A673 (cell line): ENCODE results near the gene WDR37. TPM values are rescaled to one million over a fixed set of nuclear protein-coding genes. Genes with fewer than 3 reads are reported as not detected.
"Not testable (repeated sequence)": the region's sequence is repeated elsewhere in the genome, so short reads cannot be mapped to it uniquely, and the experiment has no call there.

Source experiments
- BruUV-seq: library from RNA; stranded (reverse); fragments of 400-500 nt; replicated peaks from 2 replicates; lab custom pipeline; 2021; lab: Mats Ljungman, UMichigan
- CTCF ChIA-PET: fragments of 300-600 bp; sonication (Branson Sonifier 250); formaldehyde crosslinking; loops from one replicate; lab custom pipeline; 2022; ENCODE audit warnings: antibody characterized with exemption; lab: Charles Lee
- POLR2A ChIA-PET: fragments of 300-600 bp; sonication (Branson Sonifier 250); formaldehyde crosslinking; loops from one replicate; lab custom pipeline; 2022; ENCODE audit warnings: antibody characterized with exemption; ENCODE audit not compliant: low non-redundant PET; lab: Charles Lee
- DNase-seq: peaks from one replicate; pipeline ENCODE4 v3.0.0-alpha.2; 2015; ENCODE audit warnings: low spot score
- H3K27ac ChIP-seq: fragments of 200-600 bp; sonication (generic); 2 replicates; pipeline ENCODE4 v1.5.1; 2016; ENCODE audit warnings: mixed run types, low read depth, mild to moderate bottlenecking, mixed read lengths, antibody characterized with exemption, low read length; ENCODE audit not compliant: poor library complexity, severe bottlenecking
- H3K27me3 ChIP-seq: fragments of 200-600 bp; sonication (generic); replicated peaks from 2 replicates; pipeline ENCODE4 v1.6.1; 2017; ENCODE audit warnings: mixed run types, low read depth, mild to moderate bottlenecking, mixed read lengths, antibody characterized with exemption, low read length; ENCODE audit not compliant: insufficient read depth, poor library complexity
- H3K36me3 ChIP-seq: fragments of 200-600 bp; sonication (generic); 2 replicates; pipeline ENCODE4 v1.6.1; 2016; ENCODE audit warnings: mixed run types, mild to moderate bottlenecking, mixed read lengths, antibody characterized with exemption, low read length; ENCODE audit not compliant: insufficient read depth, poor library complexity, severe bottlenecking
- H3K4me1 ChIP-seq: fragments of 200-600 bp; sonication (generic); 2 replicates; pipeline ENCODE4 v1.6.1; 2017; ENCODE audit warnings: mixed run types, mild to moderate bottlenecking, mixed read lengths, antibody characterized with exemption, low read length; ENCODE audit not compliant: insufficient read depth, poor library complexity, severe bottlenecking
- H3K4me3 ChIP-seq: fragments of 200-600 bp; sonication (generic); 2 replicates; pipeline ENCODE4 v1.5.1; 2016; ENCODE audit warnings: low read depth, mixed run types, mild to moderate bottlenecking, mixed read lengths, low read length; ENCODE audit not compliant: poor library complexity, severe bottlenecking
- H3K9me3 ChIP-seq: fragments of 200-600 bp; sonication (generic); 2 replicates; pipeline ENCODE4 v1.6.1; 2016; ENCODE audit warnings: mixed run types, low read depth, mild to moderate bottlenecking, mixed read lengths, antibody characterized with exemption, low read length; ENCODE audit not compliant: poor library complexity, severe bottlenecking
- EZH2 ChIP-seq: fragments of 200-600 bp; sonication (generic); IDR thresholded peaks from 2 replicates; pipeline ENCODE4 v1.6.1; 2017; ENCODE audit warnings: borderline replicate concordance, low read depth, mild to moderate bottlenecking, mixed read lengths, antibody characterized with exemption, low read length; ENCODE audit not compliant: poor library complexity, severe bottlenecking
- intact Hi-C: fragments of 100-400 bp; cut with micrococcal nuclease; formaldehyde crosslinking; loops from one replicate; pipeline ENCODE4 v1.10.0; 2022; ENCODE audit not compliant: unreplicated experiment
- total RNA-seq: library from RNA; stranded (reverse); gene quantifications from 2 replicates; pipeline ENCODE4 v1.2.3, GENCODE V29; 2021
- TF ChIP-seq, protein P1 (sequence below): fragments of 300-800, 200-600 bp; sonication (generic); conservative IDR thresholded peaks from 2 replicates; pipeline ENCODE4 v1.5.1; 2017; ENCODE audit warnings: low read depth, mild to moderate bottlenecking, antibody characterized with exemption, low read length, moderate library complexity, mixed read lengths

Gene WDR37
- total RNA-seq, 1 experiment from 2014 or later, result 12.6 TPM

DNA sequence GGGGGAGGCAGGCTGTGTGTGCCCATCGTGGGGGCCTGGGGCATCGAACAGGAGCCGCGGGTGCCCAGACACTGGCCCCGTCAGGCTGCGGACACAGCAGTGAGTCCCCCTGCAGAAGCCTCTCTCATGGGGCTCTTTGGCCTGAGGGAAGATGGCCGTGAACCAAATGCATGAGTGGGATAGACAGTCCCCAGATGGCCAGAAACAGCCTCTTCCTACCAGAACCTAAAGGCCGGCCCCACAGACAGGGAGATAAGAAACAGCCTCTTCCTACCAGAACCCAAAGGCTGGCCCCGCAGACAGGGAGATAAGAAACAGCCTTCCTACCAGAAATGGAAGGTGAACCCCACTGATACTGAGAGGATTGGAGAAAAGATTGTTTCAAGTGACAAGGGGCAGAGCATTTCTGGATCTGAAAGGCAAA is 47.1 kb upstream of the WDR37 start:
- TF ChIP-seq, protein P1, sequence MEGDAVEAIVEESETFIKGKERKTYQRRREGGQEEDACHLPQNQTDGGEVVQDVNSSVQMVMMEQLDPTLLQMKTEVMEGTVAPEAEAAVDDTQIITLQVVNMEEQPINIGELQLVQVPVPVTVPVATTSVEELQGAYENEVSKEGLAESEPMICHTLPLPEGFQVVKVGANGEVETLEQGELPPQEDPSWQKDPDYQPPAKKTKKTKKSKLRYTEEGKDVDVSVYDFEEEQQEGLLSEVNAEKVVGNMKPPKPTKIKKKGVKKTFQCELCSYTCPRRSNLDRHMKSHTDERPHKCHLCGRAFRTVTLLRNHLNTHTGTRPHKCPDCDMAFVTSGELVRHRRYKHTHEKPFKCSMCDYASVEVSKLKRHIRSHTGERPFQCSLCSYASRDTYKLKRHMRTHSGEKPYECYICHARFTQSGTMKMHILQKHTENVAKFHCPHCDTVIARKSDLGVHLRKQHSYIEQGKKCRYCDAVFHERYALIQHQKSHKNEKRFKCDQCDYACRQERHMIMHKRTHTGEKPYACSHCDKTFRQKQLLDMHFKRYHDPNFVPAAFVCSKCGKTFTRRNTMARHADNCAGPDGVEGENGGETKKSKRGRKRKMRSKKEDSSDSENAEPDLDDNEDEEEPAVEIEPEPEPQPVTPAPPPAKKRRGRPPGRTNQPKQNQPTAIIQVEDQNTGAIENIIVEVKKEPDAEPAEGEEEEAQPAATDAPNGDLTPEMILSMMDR, result no peak
- TF ChIP-seq EZH2, result no peak
- intact Hi-C loops, result no loop called here
- CTCF ChIA-PET, result no interaction called here
- Histone ChIP-seq H3K36me3 (peaks cover 92% of the 10 kb centered on the region), H3K4me1 (no peaks in the 10 kb centered on the region), H3K27ac (no peak overlapping the region), H3K9me3 (no peaks in the 10 kb centered on the region), H3K27me3 (no peaks in the 10 kb centered on the region), H3K4me3 (no peak overlapping the region)
- no peak for DNase-seq
- BruUV-seq, result no TSS peak
- POLR2A ChIA-PET, result no interaction called here

DNA sequence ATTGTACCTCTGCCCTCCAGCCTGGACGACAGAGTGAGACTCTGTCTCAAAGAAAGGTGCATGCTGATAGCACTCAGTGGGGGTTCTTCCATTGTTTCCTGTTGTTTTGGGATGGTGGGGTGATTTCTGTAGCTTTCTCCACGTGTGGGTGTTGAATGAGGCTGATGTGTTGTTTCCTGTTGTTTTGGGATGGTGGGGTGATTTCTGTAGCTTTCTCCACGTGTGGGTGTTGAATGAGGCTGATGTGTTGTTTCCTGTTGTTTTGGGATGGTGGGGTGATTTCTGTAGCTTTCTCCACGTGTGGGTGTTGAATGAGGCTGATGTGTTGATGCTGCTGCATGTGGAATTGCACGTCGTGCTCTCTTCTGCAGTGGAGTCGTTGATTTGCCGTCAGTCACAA is 46.2 kb upstream of the WDR37 start:
- DNase-seq, H3K4me3 ChIP-seq, POLR2A ChIA-PET, H3K27me3 ChIP-seq, intact Hi-C loops, H3K27ac ChIP-seq, H3K4me1 ChIP-seq, BruUV-seq, H3K9me3 ChIP-seq, CTCF ChIA-PET: not testable (repeated sequence)
- peaks cover 93% of the 10 kb centered on the region for H3K36me3 ChIP-seq

DNA sequence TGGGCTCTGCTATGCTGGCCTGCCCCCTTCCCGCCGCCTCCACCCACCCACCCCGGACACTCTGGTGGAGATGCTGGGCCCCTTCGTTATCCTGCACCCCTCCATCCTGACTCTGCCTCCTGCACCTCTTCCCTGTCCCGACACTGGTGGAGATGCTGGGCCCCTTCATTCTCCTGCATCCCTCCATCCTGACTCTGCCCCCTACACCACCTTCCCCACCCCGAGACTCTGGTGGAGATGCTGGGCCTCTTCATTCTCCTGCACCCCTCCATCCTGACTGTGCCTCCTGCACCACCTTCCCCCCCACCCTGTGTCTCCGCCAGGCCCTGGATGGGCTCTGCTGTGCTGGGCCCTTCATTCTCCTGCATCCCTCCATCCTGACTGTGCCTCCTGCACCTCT is 45.5 kb upstream of the WDR37 start:
- POLR2A ChIA-PET, result no interaction called here
- Histone ChIP-seq H3K36me3 (peaks cover 95% of the 10 kb centered on the region), H3K27ac (no peak overlapping the region)

DNA sequence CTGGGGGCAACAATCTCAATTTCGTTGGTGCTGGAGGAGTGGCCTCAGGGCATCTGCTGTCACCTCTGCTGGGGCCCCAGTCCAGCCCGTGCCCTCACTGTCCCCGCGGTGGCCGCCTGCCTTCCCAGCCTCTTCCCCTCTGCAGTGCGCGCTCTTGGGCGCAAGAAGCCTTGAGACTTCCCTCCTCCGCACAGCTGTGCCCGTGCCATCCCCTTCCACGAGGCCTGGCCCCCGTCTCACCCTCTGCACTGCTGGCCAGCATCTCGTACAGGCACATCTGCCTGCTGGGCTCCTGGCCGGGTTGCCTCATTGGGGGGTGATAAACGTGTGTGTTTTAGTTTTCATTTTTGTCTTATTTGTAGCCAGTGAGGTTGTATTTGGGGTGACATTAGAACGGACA is 44.5 kb upstream of the WDR37 start:
- CTCF ChIA-PET, result no interaction called here
- intact Hi-C loops, result no loop called here
- BruUV-seq, result no TSS peak
- TF ChIP-seq, protein P1, result no peak
- POLR2A ChIA-PET, result no interaction called here
- Histone ChIP-seq H3K36me3 (peaks cover 94% of the 10 kb centered on the region), H3K9me3 (no peaks in the 10 kb centered on the region), H3K4me3 (no peak overlapping the region), H3K27me3 (no peaks in the 10 kb centered on the region), H3K4me1 (no peaks in the 10 kb centered on the region), H3K27ac (no peak overlapping the region)
- no peak for DNase-seq

More for the DNA sequence above, 45.5 kb upstream of the WDR37 start:
- H3K27me3 ChIP-seq, result no peaks in the 10 kb centered on the region
- intact Hi-C loops, result no loop called here
- no peak for DNase-seq
- no peaks in the 10 kb centered on the region for H3K9me3 ChIP-seq
- BruUV-seq, result no TSS peak
- TF ChIP-seq EZH2, result no peak
- TF ChIP-seq, protein P1, result no peak
- no peak overlapping the region for H3K4me3 ChIP-seq
- CTCF ChIA-PET, result no interaction called here
- no peaks in the 10 kb centered on the region for H3K4me1 ChIP-seq
